HepG2 (cell line): ENCODE data around the gene NCF2. TPM values are rescaled to one million over a fixed set of nuclear protein-coding genes. Genes with fewer than 3 reads are reported as not detected.

Experiments used
- AGO2 ChIP-seq: fragments of 200-400 bp; formaldehyde crosslinking; optimal IDR thresholded peaks from 2 replicates; pipeline ENCODE3; 2017; ENCODE audit warnings: mild to moderate bottlenecking, low read depth, low read length, moderate library complexity
- SIN3A ChIP-seq: IDR thresholded peaks from 2 replicates; pipeline ENCODE4 v1.6.1; 2011; ENCODE audit warnings: low read depth, mild to moderate bottlenecking, control low read depth, low read length, borderline replicate concordance
- ZNF772 ChIP-seq: sonication (generic); formaldehyde crosslinking; IDR thresholded peaks from 2 replicates; pipeline ENCODE4 v1.5.0; 2020; ENCODE audit warnings: mild to moderate bottlenecking, missing genetic modification reagents
- polyA plus RNA-seq, 8 experiments: library from polyadenylated mRNA; depleted of rRNA in 3 of 8; stranded (reverse) in 7 of 8; unstranded in 1 of 8; fragments of >200 nt; fragmentation: Illumina TruSeq in 4 of 8; extraction: Trizol in 4 of 8; gene quantifications; 2 replicates each; pipeline versions ENCODE4 v1.2.1 to v1.2.3, GENCODE V29; 2011 to 2016; ENCODE audit warnings: low read depth in 4 of 8, missing spikeins in 1 of 8, mixed read lengths in 1 of 8; ENCODE audit not compliant: insufficient read depth in 1 of 8
- total RNA-seq, 5 experiments: library from RNA; depleted of rRNA; stranded (reverse); fragments of >200 nt; fragmentation: Illumina TruSeq; extraction: Trizol; gene quantifications; 2 replicates each; pipeline ENCODE4 v1.2.3, GENCODE V29; 2016; ENCODE audit warnings: low read depth in 1 of 5

The NCF2 gene
- total and polyA plus RNA-seq, 2 of the 13 experiments (the other 11 are each of a cell fraction or from before 2014, with no cell fraction given), result 0.18 to 0.46 TPM

DNA sequence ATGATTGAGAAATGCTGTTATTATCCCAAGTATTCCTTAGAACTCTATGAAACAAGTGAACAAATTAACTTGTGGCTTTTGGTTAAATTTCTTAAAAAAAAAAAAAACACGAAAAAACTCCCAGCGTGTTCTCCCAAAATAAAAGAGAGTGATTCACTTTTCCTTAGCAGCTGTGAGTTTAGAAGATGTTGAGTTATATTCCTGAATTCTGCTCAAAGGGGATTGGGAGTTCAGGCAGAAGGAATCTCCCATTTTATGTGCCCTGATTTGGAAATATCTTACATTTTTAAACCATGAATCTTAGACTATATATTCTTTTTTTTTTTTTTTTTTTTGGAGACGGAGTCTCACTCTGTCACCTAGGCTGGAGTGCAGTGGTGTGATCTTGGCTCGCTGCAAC is 83.7 kb downstream of the NCF2 start (continued):
- TF ChIP-seq ZNF772 (CRISPR knock-in tag) (no peak), AGO2 (no peak), SIN3A (no peak)
- TF ChIP-seq, all 625 proteins: peak for 0

Other genes with a start within 250 kb of the NCF2 start
- not detected in 2 replicates for gene NMNAT2, start 172.1 kb downstream of the NCF2 start, total RNA-seq (2016; rRNA removed; fragmentation: Illumina TruSeq; extraction: Trizol)
- gene NMNAT2, start 172.1 kb downstream of the NCF2 start, polyA plus RNA-seq (2011; rRNA removed), result not detected in 2 replicates
- 14.9 and 40.3 TPM in 2 replicates for gene SMG7, start 118.0 kb downstream of the NCF2 start, total RNA-seq (2016; rRNA removed; fragmentation: Illumina TruSeq; extraction: Trizol)
- 26.7 and 27.9 TPM in 2 replicates for gene SMG7, start 118.0 kb downstream of the NCF2 start, polyA plus RNA-seq (2011; rRNA removed)
- 106 and 148 TPM in 2 replicates for gene ARPC5, start 45.3 kb upstream of the NCF2 start, total RNA-seq (2016; rRNA removed; fragmentation: Illumina TruSeq; extraction: Trizol)
- 40.1 and 48.4 TPM in 2 replicates for gene ARPC5, start 45.3 kb upstream of the NCF2 start, polyA plus RNA-seq (2011; rRNA removed)
- not detected in 2 replicates for gene APOBEC4, start 62.9 kb upstream of the NCF2 start, total RNA-seq (2016; rRNA removed; fragmentation: Illumina TruSeq; extraction: Trizol)
- not detected in 2 replicates for gene APOBEC4, start 62.9 kb upstream of the NCF2 start, polyA plus RNA-seq (2011; rRNA removed)
- gene RGL1, start 214.7 kb upstream of the NCF2 start, total RNA-seq (2016; rRNA removed; fragmentation: Illumina TruSeq; extraction: Trizol), result 4.7 and 5.7 TPM in 2 replicates
- 3.4 and 3.5 TPM in 2 replicates for gene RGL1, start 214.7 kb upstream of the NCF2 start, polyA plus RNA-seq (2011; rRNA removed)